ENCODE measurements around the gene PHACTR3.

Gene PHACTR3

DNA sequence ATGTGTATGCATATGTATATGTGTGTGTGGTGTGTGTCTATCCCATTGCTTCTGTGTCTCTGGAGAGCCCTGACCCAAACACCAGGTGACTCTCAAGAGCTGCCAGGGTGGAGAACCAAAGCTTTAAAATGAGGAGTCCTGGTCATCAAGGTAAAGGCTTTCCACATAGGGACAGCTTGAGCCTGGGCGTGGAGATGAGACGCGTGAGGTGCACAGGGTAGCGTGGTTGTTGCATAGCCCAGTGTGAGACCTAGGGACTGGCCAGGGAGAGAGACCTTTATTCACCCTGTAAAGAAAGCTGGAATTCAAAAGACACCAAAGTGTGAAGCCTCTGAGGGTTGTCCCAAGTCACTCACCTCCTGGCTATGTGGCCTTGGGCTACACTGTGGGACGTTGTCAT, 180.0 kb downstream of the PHACTR3 start:
- no peak for DNase-seq

DNA sequence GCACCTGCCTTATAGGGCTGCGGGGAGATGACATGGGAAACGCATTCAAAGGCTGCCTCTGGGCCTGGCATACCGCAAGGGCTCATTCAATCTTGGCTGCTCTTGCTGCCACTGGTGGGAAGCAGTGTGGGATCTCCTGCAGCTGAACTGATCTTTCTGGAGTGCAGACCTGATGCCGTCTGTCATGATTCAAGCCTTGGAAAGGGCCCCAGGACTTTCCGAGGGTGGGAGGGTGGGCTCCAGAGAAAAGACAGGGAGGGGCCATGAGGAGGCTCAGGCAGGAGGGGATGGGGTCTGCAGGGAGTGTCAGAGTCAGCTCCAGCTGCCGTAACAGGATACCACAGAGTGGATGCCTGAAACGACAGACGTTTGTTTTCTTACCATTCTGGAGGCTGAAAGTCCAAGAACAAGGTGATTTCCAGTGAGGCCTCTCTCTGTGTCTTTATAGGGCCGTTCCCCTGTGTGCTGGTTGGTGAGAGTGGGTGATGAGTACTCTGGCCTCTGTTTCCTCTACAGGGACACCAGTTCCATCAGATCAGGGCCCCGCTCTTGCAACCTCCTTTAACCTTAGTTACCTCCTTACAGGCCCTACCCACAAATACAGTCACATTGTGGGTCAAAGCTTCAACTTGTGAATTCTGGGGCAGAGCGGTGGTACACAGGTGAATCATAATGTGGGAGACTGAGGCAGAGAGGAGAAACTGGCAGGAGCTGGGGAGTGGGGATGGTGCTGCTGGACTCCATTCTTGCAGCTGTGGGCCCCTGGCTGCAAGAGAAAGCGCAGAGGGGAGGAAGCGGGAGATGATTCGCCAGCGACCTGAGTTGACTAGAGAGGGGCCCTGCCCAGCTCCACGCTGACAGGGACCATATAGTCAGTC, 180.7 kb downstream of the PHACTR3 start:
- no peak for DNase-seq

DNA sequence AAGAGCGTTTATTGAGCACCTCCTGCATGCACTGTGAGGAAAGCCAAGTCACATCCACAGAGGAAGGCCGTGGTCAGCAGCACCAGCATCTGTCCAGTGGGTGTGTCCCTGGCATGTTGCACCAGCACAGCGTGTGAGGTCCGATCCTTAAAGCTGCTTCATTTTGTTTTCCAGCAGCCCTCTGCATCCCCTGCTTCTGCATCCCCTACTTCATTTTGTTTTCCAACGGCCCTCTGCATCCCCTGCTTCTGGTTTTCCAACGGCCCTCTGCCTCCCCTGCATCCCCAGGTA, 181.3 kb downstream of the PHACTR3 start:
- no peak for DNase-seq

DNA sequence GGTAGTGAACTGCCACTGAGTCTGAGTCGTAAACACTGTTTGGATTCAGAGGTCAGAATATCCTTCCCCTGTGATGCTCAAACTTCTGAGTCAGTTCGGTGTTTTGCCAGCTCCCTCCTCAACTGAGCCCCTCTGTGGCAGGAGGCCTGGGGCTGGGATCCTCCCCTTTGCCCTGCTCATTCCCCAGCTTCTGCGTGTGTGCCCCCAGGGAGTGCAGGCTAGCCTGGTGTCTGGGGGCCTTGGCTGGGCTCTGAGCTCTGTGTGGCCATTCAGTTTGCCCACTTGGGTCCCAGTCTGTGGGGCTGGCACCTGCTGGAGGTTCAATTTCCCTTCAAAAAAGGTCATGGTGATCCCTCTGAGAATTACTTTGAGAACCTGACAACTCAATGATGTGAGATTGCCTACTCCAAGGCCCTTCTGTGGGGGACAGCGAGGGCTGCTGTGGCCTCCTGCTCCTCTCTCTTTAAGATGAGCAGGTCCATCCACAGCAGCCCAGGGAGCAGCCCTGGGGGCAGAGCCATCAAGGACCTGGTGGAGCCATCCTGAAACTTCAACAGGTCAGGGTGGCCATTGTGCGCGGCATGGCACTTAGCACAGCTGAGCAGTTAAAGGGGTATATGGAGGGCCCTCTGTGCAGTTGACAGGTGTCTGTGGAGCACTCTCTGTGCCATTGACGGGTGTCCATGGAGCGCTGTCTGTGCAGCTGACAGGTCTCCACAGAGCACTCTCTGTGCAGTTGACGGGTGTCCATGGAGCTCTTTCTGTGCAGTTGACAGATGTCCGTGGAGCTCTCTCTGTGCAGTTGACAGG, 181.9 kb downstream of the PHACTR3 start:
- DNase-seq: no peak

DNA sequence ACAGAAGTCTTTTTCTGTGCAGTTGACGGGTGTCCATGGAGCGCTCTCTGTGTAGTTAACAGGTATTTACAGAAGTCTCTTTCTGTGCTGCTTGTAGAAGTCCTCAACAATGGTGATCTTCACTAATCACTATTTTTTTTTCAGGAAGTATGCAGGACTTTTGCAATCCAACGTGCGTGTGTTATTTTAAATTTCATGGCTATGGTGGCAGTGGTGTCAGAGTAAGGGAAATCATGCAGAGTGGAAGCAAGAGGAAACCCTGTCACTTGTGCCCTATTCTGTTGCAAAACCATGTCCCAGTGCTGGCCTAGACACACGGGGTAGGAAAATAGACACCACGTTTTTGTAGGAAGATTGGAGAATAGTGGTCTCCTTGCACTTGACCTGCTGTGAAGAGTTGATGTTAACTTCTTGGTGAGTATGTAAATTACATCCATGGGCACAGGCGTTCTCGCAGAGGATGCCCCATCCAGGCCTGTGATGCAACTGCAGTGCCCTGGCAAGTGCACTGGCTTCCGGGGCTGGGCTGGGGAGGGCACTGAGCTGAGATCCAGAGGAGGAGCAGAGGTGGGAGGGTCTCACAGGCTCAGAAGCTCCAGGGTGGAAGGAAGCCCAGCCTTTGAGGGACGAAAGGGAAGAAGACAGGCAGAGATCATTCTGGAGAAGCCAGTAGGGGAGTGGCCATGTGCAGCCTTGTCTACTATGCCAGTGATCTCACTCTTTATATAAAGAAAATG, 182.6 kb downstream of the PHACTR3 start:
- no peak for DNase-seq

DNA sequence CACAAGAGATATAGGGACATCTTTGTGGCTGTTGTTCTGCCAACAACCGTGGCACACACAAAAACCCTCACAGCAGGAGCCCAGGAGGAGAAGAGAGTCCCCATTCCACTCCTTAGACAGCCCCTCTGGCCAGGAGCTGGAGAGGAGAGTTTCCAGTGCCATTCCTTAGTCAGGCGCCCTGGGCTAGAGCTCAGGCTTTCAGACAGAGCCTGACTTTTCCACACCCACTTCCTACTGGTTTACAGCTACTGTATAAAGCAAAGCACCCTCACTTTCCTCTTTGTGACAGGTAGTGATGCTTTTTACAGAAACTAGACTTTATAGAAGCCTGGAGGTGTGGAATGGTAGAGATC, 183.2 kb downstream of the PHACTR3 start:
- no peak for DNase-seq

DNA sequence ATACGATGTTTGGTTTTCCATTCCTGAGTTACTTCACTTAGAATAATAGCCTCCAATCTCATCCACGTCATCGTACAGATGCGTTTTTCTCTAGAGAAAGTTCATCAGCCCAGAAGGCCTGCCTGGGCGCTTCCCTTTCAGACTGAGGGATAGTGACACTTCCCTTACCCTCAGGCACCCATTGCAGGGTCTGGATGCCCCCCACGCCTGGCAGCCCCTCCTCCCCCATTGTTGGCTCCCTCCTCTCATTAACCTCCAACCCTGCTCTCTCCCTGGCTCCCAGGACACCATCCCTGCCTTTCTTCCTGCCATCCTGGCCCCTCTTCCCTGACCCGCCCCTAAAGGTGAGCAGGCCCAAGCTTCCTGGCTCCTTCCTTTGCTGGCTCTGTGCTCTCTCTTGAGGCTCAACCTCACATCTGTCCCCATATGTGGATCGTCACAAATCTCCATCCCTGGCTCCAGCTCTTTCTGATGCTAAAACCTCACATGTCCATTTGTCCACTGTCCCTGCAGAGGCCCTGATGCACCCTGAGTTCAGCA, 183.9 kb downstream of the PHACTR3 start:
- DNase-seq: no peak

DNA sequence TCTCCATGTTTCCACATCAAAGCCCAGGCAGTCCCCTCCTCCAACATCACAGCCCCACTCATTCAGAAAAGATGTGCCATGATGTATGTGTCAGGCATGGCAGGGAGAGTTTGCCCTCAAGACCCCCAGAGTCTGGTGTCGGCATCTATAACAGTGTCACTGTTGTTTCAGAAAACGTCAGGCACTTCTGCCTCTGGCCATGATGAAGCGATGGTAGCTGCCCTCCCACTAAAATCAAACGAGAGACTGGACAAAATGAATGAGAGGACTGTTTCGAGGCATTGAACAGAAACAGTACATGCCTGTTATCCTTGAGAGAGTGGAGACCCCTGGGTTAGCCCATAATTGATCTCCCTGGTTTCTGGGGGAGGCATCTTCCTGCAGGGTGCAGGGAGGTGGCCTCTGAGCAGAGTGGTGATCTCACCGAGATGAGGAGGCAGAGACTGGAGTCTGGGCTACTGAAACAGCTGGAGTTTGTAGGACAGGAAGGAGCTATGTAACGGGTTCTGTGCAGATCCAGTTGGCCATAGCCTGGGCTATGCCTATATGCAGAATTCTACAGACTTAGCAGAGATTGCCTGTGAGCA, 184.6 kb downstream of the PHACTR3 start:
- DNase-seq: no peak

DNA sequence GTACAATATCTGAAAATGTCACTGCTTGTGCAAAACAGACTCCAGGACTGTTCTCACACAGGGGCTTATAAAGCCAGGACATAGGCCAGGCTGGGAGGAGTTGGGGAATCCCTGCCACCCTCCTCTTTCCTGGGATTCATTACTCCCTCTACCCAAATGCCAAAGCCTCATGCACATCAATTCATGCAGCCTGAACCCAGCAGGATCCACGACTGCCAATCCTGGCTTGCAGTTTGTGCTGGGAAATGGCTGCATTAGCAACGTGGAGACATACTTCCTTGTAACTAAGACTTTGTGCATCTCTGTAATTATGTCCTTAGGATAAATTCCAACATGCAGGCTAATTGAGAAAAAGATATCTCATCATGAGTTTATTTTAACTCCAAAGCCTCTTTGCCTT, 185.3 kb downstream of the PHACTR3 start:
- DNase-seq: no peak

DNA sequence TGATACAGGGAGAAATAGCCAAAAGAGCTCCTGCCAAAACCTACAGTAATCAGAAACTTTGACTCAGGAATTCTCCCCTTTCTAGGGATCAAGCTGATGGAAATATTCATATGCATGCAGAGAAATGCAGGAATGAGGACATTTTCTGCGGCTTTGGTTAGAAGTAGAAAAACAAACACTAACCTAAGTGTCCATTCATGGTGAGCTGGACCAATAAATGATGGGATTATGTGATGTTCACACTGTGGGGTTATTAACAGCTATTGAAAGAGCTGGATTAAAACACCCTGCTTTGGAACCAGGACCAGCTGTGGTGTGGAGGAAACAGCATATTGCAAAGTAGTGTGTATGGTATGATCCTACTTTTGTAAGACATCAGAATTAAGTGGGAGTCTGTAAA, 186.0 kb downstream of the PHACTR3 start:
- no peak for DNase-seq

DNA sequence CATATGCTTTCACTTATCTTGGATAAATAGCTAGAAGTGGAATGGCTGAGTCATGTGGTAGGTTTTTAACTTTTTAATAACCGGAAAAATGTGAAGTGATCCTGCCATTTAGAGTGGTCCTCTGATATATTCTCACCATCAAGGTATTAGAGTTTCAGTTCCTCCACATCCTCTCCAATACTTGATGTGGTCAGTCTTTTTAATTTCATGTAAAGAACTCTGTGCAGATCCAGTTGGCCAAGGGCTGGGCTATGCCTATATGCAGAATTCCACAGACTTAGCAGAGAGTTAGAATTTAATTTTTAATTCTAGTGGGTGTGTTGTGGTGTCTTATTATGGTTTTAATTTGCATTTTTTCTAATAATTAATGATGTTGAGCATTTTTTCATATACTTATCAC, 188.0 kb downstream of the PHACTR3 start:
- DNase-seq: no peak

DNA sequence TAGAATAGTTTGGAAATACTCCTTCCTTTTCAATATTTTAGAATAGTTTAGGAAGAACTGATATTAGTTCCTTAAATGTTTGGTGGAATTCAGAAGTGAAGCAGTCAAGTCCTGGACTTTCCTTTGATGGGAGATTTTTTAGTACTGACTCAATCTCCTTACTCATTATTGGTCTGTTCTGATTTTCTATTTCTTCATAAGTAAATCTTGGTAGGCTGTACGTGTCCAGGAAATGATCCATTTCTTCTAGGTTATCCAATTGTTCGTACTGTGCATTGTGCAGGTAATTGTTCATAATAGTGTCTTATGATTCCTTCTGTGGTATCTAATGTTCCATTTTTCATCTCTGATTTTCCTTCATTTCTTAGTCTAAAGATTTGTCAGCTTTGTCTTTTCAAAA, 190.2 kb downstream of the PHACTR3 start:
- no peak for DNase-seq

DNA sequence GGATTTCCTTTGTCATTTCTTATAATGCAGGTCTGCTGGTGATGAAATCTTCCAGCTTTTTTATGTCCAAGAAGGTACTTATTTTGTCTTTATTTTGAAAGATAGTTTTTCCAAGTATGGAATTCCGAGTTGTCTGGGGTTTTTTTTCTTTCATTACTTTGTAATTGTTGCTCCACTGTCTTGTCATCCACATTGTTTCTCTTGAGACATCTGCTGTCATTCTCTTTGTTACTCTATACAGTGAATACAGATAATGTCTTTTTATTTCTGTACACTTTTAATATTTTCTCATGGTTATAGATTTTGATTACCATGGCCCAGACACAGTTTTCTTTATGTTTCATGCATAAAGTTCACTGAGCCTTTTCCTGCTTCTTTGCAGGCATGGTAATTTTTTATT, 196.0 kb downstream of the PHACTR3 start:
- no peak for DNase-seq

DNA sequence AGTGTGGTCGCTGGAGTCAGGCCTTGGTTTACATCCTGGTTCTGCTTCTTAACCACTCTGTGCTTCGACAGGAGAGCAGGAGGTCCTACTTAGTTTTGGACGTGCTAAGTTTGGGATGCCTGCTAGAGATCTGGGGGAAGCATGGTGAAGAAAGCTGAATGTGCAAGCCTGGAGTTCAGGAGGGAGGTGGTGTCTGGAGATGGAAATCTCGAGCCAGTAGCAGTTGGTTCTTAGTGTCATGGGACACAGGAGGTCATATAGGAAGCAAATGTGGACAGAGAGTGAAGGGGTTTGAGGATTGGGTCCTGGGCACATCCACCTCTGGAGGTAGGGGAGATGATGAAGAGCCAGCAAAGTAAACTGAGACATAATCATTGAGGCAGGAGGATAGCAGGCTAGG, 197.7 kb downstream of the PHACTR3 start:
- DNase-seq: no peak

DNA sequence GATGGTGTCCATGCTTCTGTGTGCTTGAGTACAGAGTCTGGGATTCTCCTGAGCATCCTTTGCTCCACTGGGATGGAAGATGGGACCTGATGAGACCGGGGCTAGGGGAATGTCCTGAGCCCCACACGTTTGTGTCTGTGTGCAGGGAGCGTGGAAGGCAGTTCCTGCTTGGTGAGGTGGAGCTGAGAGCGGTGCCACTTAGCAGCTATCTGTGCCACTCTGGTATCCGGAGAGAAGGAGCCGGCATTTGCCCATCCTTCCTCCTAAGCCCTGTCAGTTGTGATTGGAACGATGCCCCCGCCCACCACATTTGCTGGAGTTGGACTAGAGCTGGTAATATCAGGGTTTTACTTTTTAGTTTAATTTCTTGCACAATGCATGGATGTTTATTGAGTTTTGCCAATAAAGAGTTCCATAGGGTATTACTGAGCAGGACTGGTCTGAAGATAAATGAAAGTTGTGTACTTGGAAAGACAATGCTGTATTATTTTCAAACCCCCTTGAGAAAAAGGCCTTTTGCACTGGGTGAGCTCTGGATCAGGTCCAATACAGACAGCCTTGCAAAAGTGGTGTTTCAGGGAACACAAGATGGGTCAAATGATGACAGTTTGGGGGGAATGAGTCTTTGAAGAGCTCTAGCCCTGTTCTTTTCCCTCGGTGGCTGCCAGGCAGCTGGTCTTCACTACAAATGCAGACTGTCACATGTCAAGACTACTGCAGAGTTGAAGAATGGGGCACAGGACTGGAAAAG, 198.3 kb downstream of the PHACTR3 start:
- no peak for DNase-seq

DNA sequence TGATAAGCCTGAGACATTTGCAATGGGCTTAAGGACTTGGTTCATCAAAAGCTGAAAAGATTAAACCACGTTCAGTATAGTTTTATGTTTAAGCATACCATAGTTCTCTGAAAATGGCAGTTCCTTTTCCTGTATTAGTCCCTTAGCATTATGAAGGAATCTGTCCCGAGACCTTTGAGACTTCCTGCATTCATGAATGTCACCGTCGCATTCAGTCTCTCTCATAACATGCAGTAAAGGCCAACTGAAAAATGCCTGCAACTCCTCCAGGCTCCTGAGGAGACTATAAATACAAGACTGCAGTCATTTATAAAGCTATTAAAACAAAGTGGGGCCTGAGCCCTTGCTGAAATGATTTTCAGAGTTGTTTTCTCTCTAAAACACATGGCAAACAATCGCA, 200.0 kb downstream of the PHACTR3 start:
- DNase-seq: no peak

DNA sequence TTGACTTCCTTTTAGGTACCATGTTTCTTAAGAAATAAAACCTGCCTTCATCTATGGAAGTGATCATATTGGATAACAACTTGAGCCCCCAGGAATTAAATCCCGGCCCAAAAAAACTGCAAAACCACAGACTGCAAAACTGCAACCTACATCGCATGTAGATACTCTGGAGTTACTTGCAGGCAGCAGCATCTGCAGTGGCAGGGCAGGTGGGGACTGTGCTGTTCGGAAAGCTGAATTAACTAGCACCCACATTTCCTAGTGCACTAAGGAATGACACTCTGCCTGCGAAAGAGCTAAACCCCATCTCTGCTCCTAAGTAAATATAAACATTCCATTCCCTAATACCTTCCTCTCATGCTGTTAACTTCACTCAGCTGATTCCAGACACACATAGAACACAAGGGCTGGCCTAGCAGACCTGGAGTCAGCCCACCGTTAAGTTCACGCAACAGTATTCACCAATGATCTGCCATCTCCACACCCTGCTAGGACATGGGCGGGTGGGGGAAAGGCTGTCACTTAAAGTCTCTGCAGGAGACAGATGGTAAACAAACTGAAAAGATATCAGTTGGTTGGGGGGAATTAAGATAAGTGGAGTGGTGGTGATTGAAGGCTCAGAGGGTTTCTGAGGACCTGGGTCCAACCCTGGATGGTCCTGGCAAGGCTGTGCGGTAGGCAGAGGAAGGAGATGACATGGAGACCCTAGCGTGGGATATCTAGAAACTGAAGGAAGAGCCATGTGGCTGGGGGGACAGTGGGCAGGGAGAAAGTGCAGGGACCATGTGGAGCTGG, 200.7 kb downstream of the PHACTR3 start:
- DNase-seq: no peak

DNA sequence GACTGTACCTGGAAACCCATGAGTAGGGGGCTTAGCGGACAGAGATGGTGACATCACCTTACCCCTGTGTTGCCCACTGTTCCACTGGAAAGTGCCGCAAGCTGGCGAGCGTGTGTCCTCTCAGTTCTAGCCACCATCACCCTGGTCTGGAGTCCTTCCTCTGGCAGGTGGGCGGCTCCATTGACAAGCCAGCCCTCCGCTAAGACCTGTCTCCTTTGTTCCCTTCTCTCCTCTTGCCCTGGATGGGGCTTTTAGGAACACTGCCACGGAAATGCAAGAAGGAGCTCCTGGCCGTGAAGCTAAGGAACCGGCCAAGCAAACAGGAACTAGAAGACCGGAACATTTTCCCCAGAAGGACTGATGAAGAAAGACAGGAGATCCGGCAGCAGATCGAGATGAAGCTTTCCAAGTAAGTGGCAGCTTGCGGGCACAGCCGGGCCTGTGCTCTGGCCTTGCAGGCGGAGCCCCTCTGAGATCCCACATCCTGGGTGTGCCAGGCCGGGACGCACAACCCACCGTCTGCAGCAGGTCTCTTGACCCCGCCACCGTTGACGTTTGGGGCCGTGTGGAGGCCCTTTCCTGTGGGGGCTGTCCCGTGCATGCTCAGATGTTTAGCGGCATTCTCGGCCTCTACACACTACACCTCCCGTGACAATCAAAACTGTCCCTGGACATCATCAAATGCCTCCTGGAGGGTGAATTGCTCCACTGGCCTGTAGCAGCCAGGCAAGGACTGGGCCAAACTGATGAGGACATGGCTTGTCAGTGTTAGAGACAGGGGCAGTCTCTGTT, 201.6 kb downstream of the PHACTR3 start:
- no peak for DNase-seq

DNA sequence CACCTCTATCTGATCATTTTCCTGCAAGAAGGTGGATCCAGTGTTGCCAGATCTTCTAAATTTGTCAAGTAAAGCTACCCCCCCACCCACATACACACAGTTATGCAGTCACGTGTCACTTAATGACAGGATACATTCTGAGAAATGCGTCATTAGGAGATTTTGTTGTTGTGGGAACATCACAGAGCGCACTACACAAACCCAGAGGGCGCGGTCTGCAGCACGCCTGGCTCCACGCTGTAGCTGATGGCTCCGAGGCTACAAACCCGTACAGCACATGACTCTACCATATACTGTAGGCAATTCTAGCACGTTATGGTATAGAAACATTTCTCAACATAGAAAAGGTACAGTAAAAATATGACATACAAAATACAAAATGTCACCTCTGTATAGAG, 202.2 kb downstream of the PHACTR3 start:
- DNase-seq: no peak

DNA sequence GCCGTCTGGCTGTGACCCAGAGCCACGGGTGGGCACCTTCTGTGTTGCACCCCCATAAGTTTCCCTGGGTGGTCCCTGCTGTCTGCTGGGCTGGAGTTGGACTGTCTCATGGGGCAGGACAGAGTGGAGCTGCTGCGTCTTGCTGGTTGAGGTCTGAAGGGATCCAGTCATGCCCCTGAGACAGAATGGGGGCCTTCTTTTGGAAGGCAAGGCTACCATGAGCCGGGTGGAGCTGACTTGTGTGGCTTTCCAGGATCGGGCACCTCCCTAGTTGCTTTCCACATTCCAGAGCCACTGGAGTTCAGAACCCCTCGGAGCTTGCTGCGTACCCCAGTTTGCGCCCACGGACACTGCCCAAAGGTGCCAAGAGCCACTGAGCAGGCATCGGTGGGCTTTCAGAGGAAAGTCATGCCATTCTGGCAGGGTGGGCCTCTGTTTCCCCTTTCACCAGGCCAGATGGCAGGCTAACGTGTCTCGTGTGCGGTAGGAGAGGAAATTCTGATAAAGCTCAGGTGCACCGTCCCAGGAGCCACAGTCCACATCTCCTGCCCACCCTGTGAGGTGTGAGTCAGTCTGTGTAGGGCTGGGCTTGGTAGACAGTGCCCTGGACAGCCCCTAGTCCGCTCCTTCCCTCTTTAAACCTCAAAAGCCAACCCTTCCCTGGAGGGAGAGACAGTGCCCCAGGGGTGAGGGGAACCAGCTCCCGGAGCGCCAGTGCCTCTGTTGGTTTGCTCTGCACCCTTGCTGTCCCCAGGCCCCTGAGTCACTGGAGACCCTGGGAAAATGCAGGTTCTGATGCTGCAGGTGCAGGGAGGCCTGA, 203.8 kb downstream of the PHACTR3 start:
- no peak for DNase-seq
